Adrenal gland (tissue), 5 donors: Measurements from ENCODE around the gene MYG1.

Experiments used
- POLR2A ChIP-seq, 2 donors: fragments of 450-650 bp; IDR thresholded peaks; one replicate each; pipeline ENCODE4 v1.6.1; 2017; ENCODE audit warnings: antibody characterized with exemption in 2 of 2, mild to moderate bottlenecking in 2 of 2, moderate library complexity in 1 of 2
- TF ChIP-seq, protein P1 (sequence below), 6 experiments: fragments of 450-650 bp in 4 of 6; fragments of 200-600 bp in 2 of 6; sonication (generic) in 1 of 6; IDR thresholded peaks; 1 replicate in 5 of 6; 2 replicates in 1 of 6; pipeline versions ENCODE4 v1.5.1 to v1.8.0; 2016 to 2021; ENCODE audit warnings: antibody characterized with exemption in 6 of 6, mild to moderate bottlenecking in 2 of 6, moderate library complexity in 1 of 6
- donor health status: DM: no; HTN: no; CAD: no.

DNA sequence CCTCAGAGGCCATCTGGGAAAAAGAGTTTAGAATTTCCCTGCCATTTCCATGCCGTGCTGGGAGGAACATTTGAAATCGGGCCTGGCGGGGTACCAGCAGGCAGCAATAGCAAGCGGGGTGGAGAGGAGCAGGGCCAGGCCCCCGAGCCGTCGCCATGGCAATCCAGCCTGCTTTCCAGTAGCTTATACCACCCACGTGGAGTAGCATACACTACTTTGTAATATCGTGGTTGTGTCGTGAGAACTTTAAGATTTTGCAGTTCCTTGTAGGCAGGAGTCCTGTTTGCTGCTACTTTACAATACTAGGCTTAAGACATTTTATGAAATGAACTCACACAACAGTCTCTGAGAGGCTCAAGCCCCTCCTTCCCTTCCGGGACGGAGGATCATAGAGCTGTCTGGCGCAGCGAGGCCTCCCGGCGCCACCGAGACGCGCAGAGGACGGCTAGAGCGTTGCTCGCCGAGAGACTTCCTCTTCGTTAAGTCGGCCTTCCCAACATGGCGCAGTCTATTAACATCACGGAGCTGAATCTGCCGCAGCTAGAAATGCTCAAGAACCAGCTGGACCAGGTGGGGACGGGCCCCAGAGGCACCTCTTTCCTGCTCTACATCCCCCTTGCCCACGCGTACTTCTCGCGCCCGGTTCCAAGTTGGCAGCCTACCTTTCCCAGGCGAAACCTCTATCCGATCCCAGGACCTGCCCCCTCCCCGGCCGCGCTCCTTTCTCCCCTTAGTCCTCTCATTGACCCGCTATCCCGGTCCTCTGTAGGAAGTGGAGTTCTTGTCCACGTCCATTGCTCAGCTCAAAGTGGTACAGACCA lies 4.2 kb upstream of the MYG1 start, which contains the start of gene PFDN5:
- TF ChIP-seq, protein P1, sequence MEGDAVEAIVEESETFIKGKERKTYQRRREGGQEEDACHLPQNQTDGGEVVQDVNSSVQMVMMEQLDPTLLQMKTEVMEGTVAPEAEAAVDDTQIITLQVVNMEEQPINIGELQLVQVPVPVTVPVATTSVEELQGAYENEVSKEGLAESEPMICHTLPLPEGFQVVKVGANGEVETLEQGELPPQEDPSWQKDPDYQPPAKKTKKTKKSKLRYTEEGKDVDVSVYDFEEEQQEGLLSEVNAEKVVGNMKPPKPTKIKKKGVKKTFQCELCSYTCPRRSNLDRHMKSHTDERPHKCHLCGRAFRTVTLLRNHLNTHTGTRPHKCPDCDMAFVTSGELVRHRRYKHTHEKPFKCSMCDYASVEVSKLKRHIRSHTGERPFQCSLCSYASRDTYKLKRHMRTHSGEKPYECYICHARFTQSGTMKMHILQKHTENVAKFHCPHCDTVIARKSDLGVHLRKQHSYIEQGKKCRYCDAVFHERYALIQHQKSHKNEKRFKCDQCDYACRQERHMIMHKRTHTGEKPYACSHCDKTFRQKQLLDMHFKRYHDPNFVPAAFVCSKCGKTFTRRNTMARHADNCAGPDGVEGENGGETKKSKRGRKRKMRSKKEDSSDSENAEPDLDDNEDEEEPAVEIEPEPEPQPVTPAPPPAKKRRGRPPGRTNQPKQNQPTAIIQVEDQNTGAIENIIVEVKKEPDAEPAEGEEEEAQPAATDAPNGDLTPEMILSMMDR (IDR thresholded peaks at IDR 0.05): peak in 5 of 6 experiments; percentile 2 to 45 (median 33)
- TF ChIP-seq POLR2A (IDR thresholded peaks at IDR 0.05): peak; percentile 48 to 94
